Measurements from ENCODE around the gene CGN. TPM values are rescaled to one million over a fixed set of nuclear protein-coding genes. Genes with fewer than 3 reads are reported as not detected.

CGN gene
- total RNA-seq, 4 donors from 2014 or later, result 0.42 to 3.1 (median 0.94) TPM

GRCh38 chr1:151504759-151505158 lies 6.4 kb upstream of the CGN start:
- WGBS, result 96% methylated on average over 4 of the region's 4 CpGs
- no peak overlapping the region for H3K27ac ChIP-seq (replicated peaks in 1 of 4)

GRCh38 chr1:151508833-151509232 lies 2.4 kb upstream of the CGN start:
- 80% methylated on average over 6 of the region's 6 CpGs for WGBS
- intact Hi-C loops (cut with DNase I), result no loop called here
- peaks cover 14 to 27% (median 21%) of the 10 kb centered on the region in 4 donors for H3K4me1 ChIP-seq
- no peaks in the 10 kb centered on the region for H3K9me3 ChIP-seq
- H3K4me3 ChIP-seq, result no peak overlapping the region
- TF ChIP-seq EP300 (IDR thresholded peaks at IDR 0.05) (no peak), POLR2AphosphoS5 (IDR thresholded peaks at IDR 0.05) (no peak), POLR2A (IDR thresholded peaks at IDR 0.05; ENCODE audit: low read depth) (no peak)
- TF ChIP-seq, protein P1, sequence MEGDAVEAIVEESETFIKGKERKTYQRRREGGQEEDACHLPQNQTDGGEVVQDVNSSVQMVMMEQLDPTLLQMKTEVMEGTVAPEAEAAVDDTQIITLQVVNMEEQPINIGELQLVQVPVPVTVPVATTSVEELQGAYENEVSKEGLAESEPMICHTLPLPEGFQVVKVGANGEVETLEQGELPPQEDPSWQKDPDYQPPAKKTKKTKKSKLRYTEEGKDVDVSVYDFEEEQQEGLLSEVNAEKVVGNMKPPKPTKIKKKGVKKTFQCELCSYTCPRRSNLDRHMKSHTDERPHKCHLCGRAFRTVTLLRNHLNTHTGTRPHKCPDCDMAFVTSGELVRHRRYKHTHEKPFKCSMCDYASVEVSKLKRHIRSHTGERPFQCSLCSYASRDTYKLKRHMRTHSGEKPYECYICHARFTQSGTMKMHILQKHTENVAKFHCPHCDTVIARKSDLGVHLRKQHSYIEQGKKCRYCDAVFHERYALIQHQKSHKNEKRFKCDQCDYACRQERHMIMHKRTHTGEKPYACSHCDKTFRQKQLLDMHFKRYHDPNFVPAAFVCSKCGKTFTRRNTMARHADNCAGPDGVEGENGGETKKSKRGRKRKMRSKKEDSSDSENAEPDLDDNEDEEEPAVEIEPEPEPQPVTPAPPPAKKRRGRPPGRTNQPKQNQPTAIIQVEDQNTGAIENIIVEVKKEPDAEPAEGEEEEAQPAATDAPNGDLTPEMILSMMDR (IDR thresholded peaks at IDR 0.05), result no peak
- H3K36me3 ChIP-seq, result no peaks in the 10 kb centered on the region
- no peak overlapping the region for H3K27ac ChIP-seq (replicated peaks in 1 of 4)
- DNase-seq (ENCODE audit: extremely low spot score), result no peak
- H3K27me3 ChIP-seq, result no peaks in the 10 kb centered on the region

More at GRCh38 chr1:151504759-151505158, 6.4 kb upstream of the CGN start:
- Histone ChIP-seq H3K27me3 (no peaks in the 10 kb centered on the region), H3K36me3 (no peaks in the 10 kb centered on the region), H3K9me3 (no peaks in the 10 kb centered on the region), H3K4me1 (no peaks in the 10 kb centered on the region), H3K4me3 (no peak overlapping the region)
- TF ChIP-seq EP300 (IDR thresholded peaks at IDR 0.05), result no peak
- no peak for TF ChIP-seq POLR2A (IDR thresholded peaks at IDR 0.05; ENCODE audit: low read depth)
- no peak for TF ChIP-seq POLR2AphosphoS5 (IDR thresholded peaks at IDR 0.05)
- TF ChIP-seq, protein P1 (IDR thresholded peaks at IDR 0.05), result no peak
- intact Hi-C loops (cut with DNase I), result no loop called here
- DNase-seq (ENCODE audit: extremely low spot score), result no peak

GRCh38 chr1:151509350-151510019 lies 1.7 kb upstream of the CGN start:
- no peak overlapping the region for H3K4me3 ChIP-seq
- H3K27ac ChIP-seq (replicated peaks in 1 of 4), result no peak overlapping the region
- TF ChIP-seq, protein P1 (IDR thresholded peaks at IDR 0.05), result no peak
- TF ChIP-seq POLR2A (IDR thresholded peaks at IDR 0.05; ENCODE audit: low read depth) (no peak), POLR2AphosphoS5 (IDR thresholded peaks at IDR 0.05) (no peak), EP300 (IDR thresholded peaks at IDR 0.05) (no peak)
- peaks cover 14 to 27% (median 21%) of the 10 kb centered on the region in 4 donors for H3K4me1 ChIP-seq
- intact Hi-C loops (cut with DNase I), result no loop called here
- WGBS, result 95% methylated on average over 15 of the region's 15 CpGs
- H3K27me3 ChIP-seq, result no peaks in the 10 kb centered on the region
- no peak for DNase-seq (ENCODE audit: extremely low spot score)
- no peaks in the 10 kb centered on the region for H3K36me3 ChIP-seq
- no peaks in the 10 kb centered on the region for H3K9me3 ChIP-seq

DNA sequence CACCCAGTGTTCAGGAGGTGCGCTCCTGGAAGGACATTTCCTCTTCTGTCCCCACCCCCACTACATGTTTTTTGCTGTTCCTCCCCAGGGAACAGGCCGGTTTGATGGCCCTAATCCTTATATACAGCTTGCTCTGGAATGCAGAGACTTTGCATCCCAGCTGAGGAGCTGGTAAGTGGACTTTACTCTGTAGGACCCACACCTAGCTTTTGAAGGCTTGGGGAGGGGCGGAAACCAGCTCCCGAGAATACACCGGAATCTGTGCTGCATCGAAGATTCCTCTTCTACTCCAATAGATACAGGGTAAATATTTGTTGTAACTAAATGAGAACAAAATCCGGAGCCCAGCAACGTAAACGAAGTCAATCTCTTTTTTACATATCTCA lies 1.2 kb upstream of the CGN start:
- 45% methylated on average over 9 of the region's 9 CpGs for WGBS
- intact Hi-C loops (cut with DNase I), result no loop called here

More for the DNA sequence above, 1.2 kb upstream of the CGN start:
- Histone ChIP-seq H3K4me3 (no peak overlapping the region), H3K4me1 (peaks cover 14 to 27% (median 21%) of the 10 kb centered on the region in 4 donors), H3K9me3 (no peaks in the 10 kb centered on the region), H3K27me3 (no peaks in the 10 kb centered on the region), H3K27ac (replicated peaks in 1 of 4) (peak overlapping the region in 2 of 4 donors; percentile 83 to 86), H3K36me3 (no peaks in the 10 kb centered on the region)
- no peak for DNase-seq (ENCODE audit: extremely low spot score)
- TF ChIP-seq EP300 (IDR thresholded peaks at IDR 0.05) (no peak), POLR2A (IDR thresholded peaks at IDR 0.05; ENCODE audit: low read depth) (no peak), POLR2AphosphoS5 (IDR thresholded peaks at IDR 0.05) (no peak)
- TF ChIP-seq, protein P1 (IDR thresholded peaks at IDR 0.05), result no peak

Data from esophagus muscularis mucosa (tissue), 4 donors.